HG03457 (cell line): Measurements from ENCODE around the gene SP110.

Experiments used
- ATAC-seq: cut with Tn5 transposase; IDR thresholded peaks from one replicate; pipeline ENCODE4 v1.9.1; 2021; ENCODE audit warnings: moderate number of reproducible peaks; ENCODE audit not compliant: unreplicated experiment

Gene SP110

GRCh38 chr2:230172852-230173251, 46.9 kb downstream of the SP110 start:
- ATAC-seq = no peak

GRCh38 chr2:230172156-230172555, 47.6 kb downstream of the SP110 start:
- ATAC-seq = no peak

- ATAC-seq = no peak
Measured at GRCh38 chr2:230170532-230170931, 49.3 kb downstream of the SP110 start.

GRCh38 chr2:230166557-230167170, 53.1 kb downstream of the SP110 start:
- no peak for ATAC-seq

GRCh38 chr2:230164139-230164538, 55.6 kb downstream of the SP110 start:
- no peak for ATAC-seq

GRCh38 chr2:230162981-230163380, 56.8 kb downstream of the SP110 start:
- no peak for ATAC-seq

- no peak for ATAC-seq
Measured at GRCh38 chr2:230161184-230161583, 58.6 kb downstream of the SP110 start.

- no peak for ATAC-seq
Measured at GRCh38 chr2:230160112-230160660, 59.6 kb downstream of the SP110 start.

GRCh38 chr2:230158468-230158867, 61.3 kb downstream of the SP110 start:
- ATAC-seq = no peak

GRCh38 chr2:230156782-230157699, 62.7 kb downstream of the SP110 start:
- ATAC-seq = no peak

- no peak for ATAC-seq
Measured at GRCh38 chr2:230155359-230155758, 64.4 kb downstream of the SP110 start.

- no peak for ATAC-seq
Measured at GRCh38 chr2:230153390-230153976, 66.3 kb downstream of the SP110 start.

GRCh38 chr2:230152334-230152733, 67.5 kb downstream of the SP110 start:
- ATAC-seq = no peak

GRCh38 chr2:230144355-230144754, 75.4 kb downstream of the SP110 start:
- ATAC-seq = no peak

GRCh38 chr2:230140667-230141066, 79.1 kb downstream of the SP110 start:
- no peak for ATAC-seq

GRCh38 chr2:230137902-230138539, 81.8 kb downstream of the SP110 start:
- no peak for ATAC-seq

- no peak for ATAC-seq
Measured at GRCh38 chr2:230135130-230135525, 84.7 kb downstream of the SP110 start.

GRCh38 chr2:230134496-230135129, 85.2 kb downstream of the SP110 start:
- ATAC-seq = no peak

GRCh38 chr2:230131366-230131765, 88.4 kb downstream of the SP110 start:
- ATAC-seq = no peak

GRCh38 chr2:230130668-230131364, 89.0 kb downstream of the SP110 start:
- ATAC-seq = no peak
